OCI-LY7 (cell line): ENCODE results near the gene ZFHX3. TPM values are rescaled to one million over a fixed set of nuclear protein-coding genes. Genes with fewer than 3 reads are reported as not detected.

Experiments used
- BruUV-seq: library from RNA; stranded (reverse); fragments of 400-500 nt; replicated peaks from 2 replicates; lab custom pipeline; 2021; lab: Mats Ljungman, UMichigan
- CTCF ChIA-PET: fragments of 300-600 bp; sonication (Branson Sonifier 250); formaldehyde crosslinking; loops from one replicate; lab custom pipeline; 2022; ENCODE audit warnings: antibody characterized with exemption; ENCODE audit not compliant: unreplicated experiment; lab: Charles Lee
- POLR2A ChIA-PET: fragments of 300-600 bp; sonication (Branson Sonifier 250); formaldehyde crosslinking; loops from one replicate; lab custom pipeline; 2022; ENCODE audit warnings: antibody characterized with exemption; lab: Charles Lee
- DNase-seq: peaks from one replicate; pipeline ENCODE4 v3.0.0-alpha.2; 2015; ENCODE audit warnings: low spot score
- H2AFZ ChIP-seq: fragments of 200-600 bp; sonication (generic), shearing (Covaris generic); 2 replicates; pipeline ENCODE4 v1.6.1; 2014; ENCODE audit warnings: mild to moderate bottlenecking, antibody characterized with exemption, low read length, moderate library complexity
- H3K27ac ChIP-seq: fragments of 200-600 bp; sonication (generic); 2 replicates; pipeline ENCODE4 v1.5.1; 2014; ENCODE audit warnings: mixed run types, low read depth, mild to moderate bottlenecking, moderate library complexity, low read length, inconsistent platforms; ENCODE audit not compliant: poor library complexity, severe bottlenecking
- H3K36me3 ChIP-seq: fragments of 200-600 bp; sonication (generic); 2 replicates; pipeline ENCODE4 v1.6.1; 2014; ENCODE audit warnings: mild to moderate bottlenecking, antibody characterized with exemption, low read length, moderate library complexity, mixed read lengths; ENCODE audit not compliant: insufficient read depth
- H3K4me1 ChIP-seq: fragments of 200-600 bp; sonication (generic); 2 replicates; pipeline ENCODE4 v1.5.1; 2014; ENCODE audit warnings: mild to moderate bottlenecking, low read length; ENCODE audit not compliant: insufficient read depth, poor library complexity, severe bottlenecking
- H3K4me2 ChIP-seq: fragments of 200-600 bp; sonication (generic); 2 replicates; pipeline ENCODE4 v1.6.1; 2014; ENCODE audit warnings: mild to moderate bottlenecking, low read length
- H3K4me3 ChIP-seq: fragments of 200-600 bp; sonication (generic); 2 replicates; pipeline ENCODE4 v1.5.1; 2014; ENCODE audit warnings: mild to moderate bottlenecking, low read depth, low read length; ENCODE audit not compliant: poor library complexity, severe bottlenecking
- H3K79me2 ChIP-seq: fragments of 200-600 bp; sonication (generic); 2 replicates; pipeline ENCODE4 v1.6.1; 2016; ENCODE audit warnings: low read depth, mild to moderate bottlenecking, low read length, moderate library complexity, mixed read lengths; ENCODE audit not compliant: insufficient read depth
- H3K9me2 ChIP-seq: fragments of 200-600 bp; sonication (generic); 2 replicates; pipeline ENCODE4 v1.6.1; 2016; ENCODE audit warnings: mild to moderate bottlenecking, low read length, mixed read lengths; ENCODE audit not compliant: insufficient read depth
- H3K9me3 ChIP-seq: fragments of 200-600 bp; sonication (generic); 2 replicates; pipeline ENCODE4 v1.6.1; 2014; ENCODE audit warnings: mild to moderate bottlenecking, mixed run types, low read length, mixed read lengths
- H4K20me1 ChIP-seq: fragments of 200-600 bp; sonication (generic); 2 replicates; pipeline ENCODE4 v1.6.1; 2014; ENCODE audit warnings: mild to moderate bottlenecking, antibody characterized with exemption, low read length, moderate library complexity, mixed read lengths; ENCODE audit not compliant: insufficient read depth
- CTCF ChIP-seq: fragments of 200-600 bp; sonication (generic); conservative IDR thresholded peaks from 2 replicates; pipeline ENCODE4 v1.5.1; 2014; ENCODE audit warnings: mild to moderate bottlenecking, antibody characterized with exemption, low read length, moderate library complexity, mixed read lengths
- EZH2phosphoT487 ChIP-seq: fragments of 200-600 bp; sonication (generic); IDR thresholded peaks from 2 replicates; pipeline ENCODE4 v1.6.1; 2018; ENCODE audit warnings: low read depth, borderline replicate concordance, mild to moderate bottlenecking, mixed run types, antibody characterized with exemption, low read length, moderate library complexity, mixed read lengths
- intact Hi-C: fragments of 100-400 bp; cut with micrococcal nuclease; formaldehyde crosslinking; loops from one replicate; pipeline ENCODE4 v1.10.0; 2022; ENCODE audit not compliant: unreplicated experiment
- total RNA-seq, 2 experiments: library from RNA; depleted of rRNA in 1 of 2; stranded (reverse); fragments of >200 nt in 1 of 2; shearing (Covaris generic) in 1 of 2; gene quantifications; 2 replicates each; pipeline ENCODE4 v1.2.3, GENCODE V29; 2014 to 2022

ZFHX3 gene
- total RNA-seq, 2 experiments from 2014 or later: 1.3 to 6.2 TPM

GRCh38 chr16:73024571-73025105 is 23.3 kb downstream of the ZFHX3 start:
- Histone ChIP-seq H3K4me2 (no peak overlapping the region), H4K20me1 (no peaks in the 10 kb centered on the region), H3K79me2 (no peaks in the 10 kb centered on the region), H3K9me2 (no peaks in the 10 kb centered on the region), H3K4me3 (no peak overlapping the region), H3K4me1 (no peaks in the 10 kb centered on the region), H3K36me3 (no peaks in the 10 kb centered on the region), H2AFZ (no peak overlapping the region), H3K27ac (no peak overlapping the region), H3K9me3 (no peaks in the 10 kb centered on the region)
- intact Hi-C loops: no loop called here
- no peak for DNase-seq
- ChIA-PET POLR2A (no interaction called here), CTCF (no interaction called here)
- TF ChIP-seq EZH2phosphoT487 (no peak), CTCF (no peak)
- no TSS peak for BruUV-seq

GRCh38 chr16:73023752-73024570 is 24.0 kb downstream of the ZFHX3 start:
- ChIA-PET POLR2A (no interaction called here), CTCF (no interaction called here)
- Histone ChIP-seq H4K20me1 (no peaks in the 10 kb centered on the region), H3K9me3 (no peaks in the 10 kb centered on the region), H3K4me1 (no peaks in the 10 kb centered on the region), H3K79me2 (no peaks in the 10 kb centered on the region), H3K27ac (no peak overlapping the region), H3K4me3 (no peak overlapping the region), H3K4me2 (no peak overlapping the region), H3K36me3 (no peaks in the 10 kb centered on the region), H2AFZ (no peak overlapping the region), H3K9me2 (no peaks in the 10 kb centered on the region)
- TF ChIP-seq EZH2phosphoT487 (no peak), CTCF (no peak)
- intact Hi-C loops: no loop called here
- DNase-seq: no peak
- BruUV-seq: no TSS peak

DNA sequence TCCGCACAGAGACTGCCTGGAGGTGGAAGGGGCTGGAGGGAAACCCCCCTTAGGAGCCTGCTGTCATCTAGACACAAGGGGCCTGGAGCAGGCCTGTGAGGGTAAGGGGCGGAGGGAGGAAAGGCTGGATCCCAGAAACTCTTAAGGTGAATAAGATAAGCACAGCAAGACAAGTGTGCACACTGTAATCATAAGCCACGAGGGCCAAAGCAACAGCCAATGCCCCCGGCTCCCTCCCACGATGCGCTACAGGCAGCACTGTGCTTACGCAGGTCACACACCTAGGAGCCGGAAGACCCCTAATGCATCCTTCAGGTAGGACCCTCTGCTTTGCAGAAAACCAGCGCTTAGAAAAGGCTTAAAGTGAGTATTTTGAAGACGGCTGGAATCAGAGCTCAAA is 24.6 kb downstream of the ZFHX3 start:
- no peaks in the 10 kb centered on the region for H3K4me1 ChIP-seq
- no peaks in the 10 kb centered on the region for H4K20me1 ChIP-seq
- H3K9me2 ChIP-seq: no peaks in the 10 kb centered on the region
- intact Hi-C loops: no loop called here
- H3K4me2 ChIP-seq: no peak overlapping the region
- no peaks in the 10 kb centered on the region for H3K79me2 ChIP-seq
- no peak overlapping the region for H2AFZ ChIP-seq
- no peak for DNase-seq
- no peak overlapping the region for H3K4me3 ChIP-seq
- H3K9me3 ChIP-seq: no peaks in the 10 kb centered on the region
- H3K36me3 ChIP-seq: no peaks in the 10 kb centered on the region
- TF ChIP-seq CTCF (no peak), EZH2phosphoT487 (no peak)
- CTCF ChIA-PET: no interaction called here
- POLR2A ChIA-PET: no interaction called here
- no TSS peak for BruUV-seq
- no peak overlapping the region for H3K27ac ChIP-seq
